ENCODE data around the gene GASK1A. TPM values are rescaled to one million over a fixed set of nuclear protein-coding genes. Genes with fewer than 3 reads are reported as not detected.

Gene GASK1A
- total RNA-seq, 1 experiment from 2014 or later, result 5.4 TPM

- no peaks in the 10 kb centered on the region for H3K9me3 ChIP-seq (ENCODE audit: control insufficient read depth, low read depth, low read length)
- no peak overlapping the region for H3K56ac ChIP-seq (ENCODE audit: insufficient read length, low read depth, low read length)
- H2BK120ac ChIP-seq (ENCODE audit: low read depth, low read length, poor library complexity, severe bottlenecking), result no peak overlapping the region
- H3K79me1 ChIP-seq (ENCODE audit: insufficient read depth, low read depth, low read length, poor library complexity, severe bottlenecking), result no peaks in the 10 kb centered on the region
- no peak overlapping the region for H2BK12ac ChIP-seq (ENCODE audit: insufficient read length, low read depth, low read length)
- WGBS (ENCODE audit: extremely low coverage, insufficient read length, low lambda C conversion rate), result no CpG with 5 or more reads among the region's 5 CpGs
- TF ChIP-seq, protein P1, sequence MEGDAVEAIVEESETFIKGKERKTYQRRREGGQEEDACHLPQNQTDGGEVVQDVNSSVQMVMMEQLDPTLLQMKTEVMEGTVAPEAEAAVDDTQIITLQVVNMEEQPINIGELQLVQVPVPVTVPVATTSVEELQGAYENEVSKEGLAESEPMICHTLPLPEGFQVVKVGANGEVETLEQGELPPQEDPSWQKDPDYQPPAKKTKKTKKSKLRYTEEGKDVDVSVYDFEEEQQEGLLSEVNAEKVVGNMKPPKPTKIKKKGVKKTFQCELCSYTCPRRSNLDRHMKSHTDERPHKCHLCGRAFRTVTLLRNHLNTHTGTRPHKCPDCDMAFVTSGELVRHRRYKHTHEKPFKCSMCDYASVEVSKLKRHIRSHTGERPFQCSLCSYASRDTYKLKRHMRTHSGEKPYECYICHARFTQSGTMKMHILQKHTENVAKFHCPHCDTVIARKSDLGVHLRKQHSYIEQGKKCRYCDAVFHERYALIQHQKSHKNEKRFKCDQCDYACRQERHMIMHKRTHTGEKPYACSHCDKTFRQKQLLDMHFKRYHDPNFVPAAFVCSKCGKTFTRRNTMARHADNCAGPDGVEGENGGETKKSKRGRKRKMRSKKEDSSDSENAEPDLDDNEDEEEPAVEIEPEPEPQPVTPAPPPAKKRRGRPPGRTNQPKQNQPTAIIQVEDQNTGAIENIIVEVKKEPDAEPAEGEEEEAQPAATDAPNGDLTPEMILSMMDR (conservative IDR thresholded peaks at IDR 0.05), result no peak
- peaks cover 1% of the 10 kb centered on the region for H3K27me3 Mint-ChIP-seq (ENCODE audit: low read depth)
- H4K5ac ChIP-seq (ENCODE audit: insufficient read length, low read depth, low read length), result no peak overlapping the region
- no peak overlapping the region for H3K14ac ChIP-seq (ENCODE audit: insufficient read depth, low read length)
- H4K91ac ChIP-seq (ENCODE audit: insufficient read length, low read depth, low read length), result no peak overlapping the region
- no peaks in the 10 kb centered on the region for H3K4me1 Mint-ChIP-seq
- H2AK5ac ChIP-seq (ENCODE audit: insufficient read length, low read length), result no peak overlapping the region
- no peaks in the 10 kb centered on the region for H3K79me2 ChIP-seq (ENCODE audit: insufficient read depth, low read length)
- H2BK20ac ChIP-seq (ENCODE audit: low read depth, low read length, poor library complexity, severe bottlenecking), result no peak overlapping the region
- H3K27me3 ChIP-seq (ENCODE audit: insufficient read depth, low read length), result no peaks in the 10 kb centered on the region
- H3K23ac ChIP-seq (ENCODE audit: insufficient read length, low read depth, low read length), result no peak overlapping the region
- H3K18ac ChIP-seq (ENCODE audit: insufficient read length, low read depth, low read length), result no peak overlapping the region
- H3K4me3 Mint-ChIP-seq, result no peak overlapping the region
- no peak for DNase-seq
- H3K27ac Mint-ChIP-seq, result no peak overlapping the region
- H3K4me1 ChIP-seq (ENCODE audit: insufficient read depth, low read length), result no peaks in the 10 kb centered on the region
- no peak overlapping the region for H3K9ac ChIP-seq (ENCODE audit: extremely low read depth, insufficient read length, low read length)
- H3K9me3 Mint-ChIP-seq, result peaks cover 6 to 7% of the 10 kb centered on the region in 2 experiments
- peaks cover 24 to 30% (median 25%) of the 10 kb centered on the region in 3 experiments for H3K36me3 Mint-ChIP-seq (ENCODE audit: insufficient read depth in 1 of 3, low read depth in 3 of 3)
- no peak overlapping the region for H2BK5ac ChIP-seq (ENCODE audit: insufficient read length, low read length)
- no peak overlapping the region for H2AFZ ChIP-seq (ENCODE audit: low read length)
- no peak overlapping the region for H3T11ph ChIP-seq (ENCODE audit: low read length)
- H2BK15ac ChIP-seq (ENCODE audit: low read depth, low read length), result no peak overlapping the region
- no peak overlapping the region for H4K8ac ChIP-seq (replicated peaks; ENCODE audit: insufficient read length, low read depth, low read length)
- H3K23me2 ChIP-seq (ENCODE audit: insufficient read length, low read depth, low read length, poor library complexity, severe bottlenecking), result no peaks in the 10 kb centered on the region
- no peak overlapping the region for H3K4me2 ChIP-seq (ENCODE audit: insufficient read depth, insufficient read length, low read length)
- H4K20me1 ChIP-seq (ENCODE audit: control insufficient read depth, insufficient read depth, insufficient read length), result no peaks in the 10 kb centered on the region
- no peak overlapping the region for H3K27ac ChIP-seq (ENCODE audit: insufficient read length, low read depth, low read length)
- no peak overlapping the region for H3K4ac ChIP-seq (ENCODE audit: low read depth, low read length)
These were observed 97.0 kb downstream of the GASK1A start for GRCh38 chr3:43075904-43076661.

Data from H9 (cell line).